ENCODE results near the gene STAT1. TPM values are rescaled to one million over a fixed set of nuclear protein-coding genes. Genes with fewer than 3 reads are reported as not detected.

Gene STAT1
- total RNA-seq, 1 donor from 2014 or later: 12.4 TPM

GRCh38 chr2:190927301-190927700, 86.7 kb downstream of the STAT1 start:
- no peaks in the 10 kb centered on the region for H3K4me1 Mint-ChIP-seq (ENCODE audit: low read depth, unreplicated experiment)
- no peak for TF ChIP-seq CTCF (IDR thresholded peaks at IDR 0.05; ENCODE audit: partially characterized antibody, unreplicated experiment)
- H3K36me3 Mint-ChIP-seq (ENCODE audit: unreplicated experiment): no peaks in the 10 kb centered on the region
- H3K27ac Mint-ChIP-seq (ENCODE audit: unreplicated experiment): no peak overlapping the region
- no peak for DNase-seq
- peaks cover 1% of the 10 kb centered on the region for H3K9me3 Mint-ChIP-seq (ENCODE audit: unreplicated experiment)
- no peaks in the 10 kb centered on the region for H3K27me3 Mint-ChIP-seq (ENCODE audit: unreplicated experiment)
- no peak overlapping the region for H3K4me3 Mint-ChIP-seq (ENCODE audit: unreplicated experiment)

GRCh38 chr2:190922376-190922775, 91.6 kb downstream of the STAT1 start:
- no peak overlapping the region for H3K27ac Mint-ChIP-seq (ENCODE audit: unreplicated experiment)
- no peaks in the 10 kb centered on the region for H3K27me3 Mint-ChIP-seq (ENCODE audit: unreplicated experiment)

GRCh38 chr2:190920085-190920484, 93.9 kb downstream of the STAT1 start:
- Mint-ChIP-seq H3K27ac (ENCODE audit: unreplicated experiment) (no peak overlapping the region), H3K4me3 (ENCODE audit: unreplicated experiment) (no peak overlapping the region), H3K27me3 (ENCODE audit: unreplicated experiment) (no peaks in the 10 kb centered on the region), H3K36me3 (ENCODE audit: unreplicated experiment) (no peaks in the 10 kb centered on the region), H3K4me1 (ENCODE audit: low read depth, unreplicated experiment) (no peaks in the 10 kb centered on the region), H3K9me3 (ENCODE audit: unreplicated experiment) (peaks cover 1% of the 10 kb centered on the region)
- TF ChIP-seq CTCF (IDR thresholded peaks at IDR 0.05; ENCODE audit: partially characterized antibody, unreplicated experiment): no peak
- DNase-seq: no peak

More at GRCh38 chr2:190922376-190922775, 91.6 kb downstream of the STAT1 start:
- H3K4me3 Mint-ChIP-seq (ENCODE audit: unreplicated experiment): no peak overlapping the region
- DNase-seq: no peak
- no peak for TF ChIP-seq CTCF (IDR thresholded peaks at IDR 0.05; ENCODE audit: partially characterized antibody, unreplicated experiment)
- peaks cover 1% of the 10 kb centered on the region for H3K9me3 Mint-ChIP-seq (ENCODE audit: unreplicated experiment)
- no peaks in the 10 kb centered on the region for H3K36me3 Mint-ChIP-seq (ENCODE audit: unreplicated experiment)
- no peaks in the 10 kb centered on the region for H3K4me1 Mint-ChIP-seq (ENCODE audit: low read depth, unreplicated experiment)

Other genes with a start within 250 kb of the STAT1 start
- gene GLS, start 133.3 kb downstream of the STAT1 start, total RNA-seq (ENCODE audit: unreplicated experiment): 120 TPM
- gene STAT4, start 136.8 kb upstream of the STAT1 start, total RNA-seq (ENCODE audit: unreplicated experiment): 0.74 TPM
- gene MYO1B, start 231.2 kb upstream of the STAT1 start, total RNA-seq (ENCODE audit: unreplicated experiment): 129 TPM